HG03159 (cell line): ENCODE measurements around the gene ZNF692.
"Not testable (repeated sequence)": the region's sequence is repeated elsewhere in the genome, so short reads cannot be mapped to it uniquely, and the experiment has no call there.

Source experiments
- ATAC-seq: cut with Tn5 transposase; IDR thresholded peaks from one replicate; pipeline ENCODE4 v1.9.1; 2021; ENCODE audit warnings: mild to moderate bottlenecking, moderate library complexity; ENCODE audit not compliant: unreplicated experiment

The ZNF692 gene

DNA sequence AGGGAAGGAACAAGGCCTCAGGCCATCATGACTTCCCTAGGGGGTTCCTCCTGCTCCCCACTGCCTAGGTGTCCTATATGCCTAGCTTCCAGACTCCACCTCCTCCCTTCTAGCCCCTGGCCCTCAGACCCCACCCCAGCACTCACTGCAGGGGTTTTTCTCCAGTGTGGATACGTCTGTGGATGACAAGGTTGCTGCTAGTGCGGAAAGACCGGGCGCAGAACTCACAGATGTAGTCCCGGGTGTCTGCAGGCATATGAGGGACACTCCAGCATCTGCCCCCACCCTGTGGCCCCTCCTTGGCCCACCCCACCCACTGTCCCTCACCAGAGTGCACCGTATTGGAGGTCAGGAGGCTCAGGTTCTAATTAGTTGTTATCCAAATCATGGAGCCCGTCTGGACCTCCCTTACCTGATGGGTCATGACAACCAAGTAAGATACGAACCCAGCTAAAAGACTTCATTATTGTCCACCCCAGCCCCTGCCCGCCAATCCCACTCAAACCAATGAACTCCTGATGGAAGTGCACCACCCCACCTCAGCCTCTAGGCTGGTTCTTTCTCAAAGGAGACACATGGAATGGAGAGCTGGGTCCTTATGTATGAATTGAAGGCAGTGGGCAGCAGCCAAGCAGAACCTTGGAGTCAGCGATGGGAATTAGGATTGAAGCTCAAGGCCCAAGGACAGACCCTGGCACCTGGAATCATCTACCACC, 8.2 kb downstream of the ZNF692 start:
- no peak for ATAC-seq

- no peak for ATAC-seq
Measured at GRCh38 chr1:248850124-248850523, 8.8 kb downstream of the ZNF692 start.

DNA sequence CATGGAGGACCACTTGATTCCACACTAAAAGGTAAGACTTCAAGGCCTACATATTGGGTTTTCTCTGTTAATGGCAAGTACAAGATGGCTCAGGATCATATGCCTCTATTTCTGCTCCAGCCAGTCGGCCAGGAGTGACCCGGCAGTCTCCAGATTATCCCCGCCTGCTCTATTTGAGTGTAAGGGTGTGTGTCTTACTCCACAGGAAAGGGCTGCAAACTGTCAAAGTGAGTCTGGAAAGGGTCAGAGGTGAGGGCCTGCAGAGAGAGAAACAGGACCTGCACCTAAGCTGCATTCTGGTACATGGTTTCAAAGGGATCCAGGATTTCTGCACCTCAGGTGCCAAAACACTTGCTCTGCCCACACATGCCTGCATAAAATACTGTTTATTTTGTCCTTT, 9.2 kb downstream of the ZNF692 start:
- no peak for ATAC-seq

GRCh38 chr1:248849152-248849551, 9.7 kb downstream of the ZNF692 start:
- ATAC-seq = no peak

- ATAC-seq = no peak
Measured at GRCh38 chr1:248848602-248849001, 10.3 kb downstream of the ZNF692 start.

- no peak for ATAC-seq
Measured at GRCh38 chr1:248847956-248848561, 10.8 kb downstream of the ZNF692 start.

DNA sequence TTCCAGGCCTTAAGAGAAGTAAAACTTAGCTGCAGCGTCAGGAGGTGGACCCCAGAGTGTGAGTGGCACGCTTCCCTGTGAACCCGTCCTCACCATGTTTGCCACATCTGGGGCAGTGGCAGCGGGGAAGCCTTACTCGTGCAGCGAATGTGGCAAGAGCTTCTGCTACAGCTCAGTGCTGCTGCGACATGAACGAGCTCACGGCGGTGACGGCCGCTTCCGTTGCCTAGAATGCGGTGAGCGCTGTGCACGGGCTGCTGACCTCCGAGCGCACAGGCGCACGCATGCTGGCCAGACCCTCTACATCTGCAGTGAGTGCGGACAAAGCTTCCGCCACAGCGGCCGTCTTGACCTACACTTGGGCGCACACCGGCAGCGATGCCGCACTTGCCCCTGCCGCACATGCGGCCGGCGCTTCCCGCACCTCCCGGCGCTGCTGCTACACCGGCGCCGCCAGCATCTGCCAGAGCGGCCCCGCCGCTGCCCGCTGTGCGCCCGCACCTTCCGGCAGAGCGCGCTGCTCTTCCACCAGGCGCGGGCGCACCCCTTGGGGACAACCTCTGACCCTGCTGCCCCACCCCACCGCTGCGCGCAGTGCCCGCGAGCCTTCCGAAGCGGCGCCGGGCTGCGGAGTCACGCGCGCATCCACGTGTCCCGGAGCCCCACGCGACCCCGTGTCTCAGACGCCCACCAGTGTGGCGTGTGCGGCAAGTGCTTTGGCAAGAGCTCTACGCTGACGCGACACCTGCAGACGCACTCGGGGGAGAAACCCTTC, 11.5 kb downstream of the ZNF692 start:
- ATAC-seq = no peak

- no peak for ATAC-seq
Measured at GRCh38 chr1:248844526-248844925, 14.4 kb downstream of the ZNF692 start.

GRCh38 chr1:248843687-248844086, 15.2 kb downstream of the ZNF692 start:
- ATAC-seq = no peak

- ATAC-seq = no peak
Measured at GRCh38 chr1:248842781-248843331, 16.0 kb downstream of the ZNF692 start.

- ATAC-seq = no peak
Measured at GRCh38 chr1:248841702-248842395, 17.0 kb downstream of the ZNF692 start.

GRCh38 chr1:248840946-248841345, 17.9 kb downstream of the ZNF692 start:
- no peak for ATAC-seq

DNA sequence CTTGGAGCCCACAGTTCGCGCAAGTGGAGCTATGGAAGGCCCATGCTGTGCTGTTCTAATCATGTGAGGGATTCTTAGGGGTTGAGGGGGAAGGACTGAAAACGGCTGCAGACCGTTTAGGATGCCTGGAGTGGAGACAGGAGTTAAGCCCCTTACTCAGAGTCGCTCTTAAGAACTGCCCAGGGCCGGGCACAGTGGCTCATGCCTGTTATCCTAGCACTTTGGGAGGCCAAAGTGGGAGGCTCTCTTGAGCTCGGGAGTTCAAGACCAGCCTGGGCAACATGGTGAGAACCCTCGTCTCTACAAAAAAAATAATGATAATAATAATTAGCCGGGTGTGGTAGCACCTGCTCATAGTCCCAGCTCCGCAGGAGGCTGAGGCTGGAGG, 19.7 kb downstream of the ZNF692 start:
- no peak for ATAC-seq

DNA sequence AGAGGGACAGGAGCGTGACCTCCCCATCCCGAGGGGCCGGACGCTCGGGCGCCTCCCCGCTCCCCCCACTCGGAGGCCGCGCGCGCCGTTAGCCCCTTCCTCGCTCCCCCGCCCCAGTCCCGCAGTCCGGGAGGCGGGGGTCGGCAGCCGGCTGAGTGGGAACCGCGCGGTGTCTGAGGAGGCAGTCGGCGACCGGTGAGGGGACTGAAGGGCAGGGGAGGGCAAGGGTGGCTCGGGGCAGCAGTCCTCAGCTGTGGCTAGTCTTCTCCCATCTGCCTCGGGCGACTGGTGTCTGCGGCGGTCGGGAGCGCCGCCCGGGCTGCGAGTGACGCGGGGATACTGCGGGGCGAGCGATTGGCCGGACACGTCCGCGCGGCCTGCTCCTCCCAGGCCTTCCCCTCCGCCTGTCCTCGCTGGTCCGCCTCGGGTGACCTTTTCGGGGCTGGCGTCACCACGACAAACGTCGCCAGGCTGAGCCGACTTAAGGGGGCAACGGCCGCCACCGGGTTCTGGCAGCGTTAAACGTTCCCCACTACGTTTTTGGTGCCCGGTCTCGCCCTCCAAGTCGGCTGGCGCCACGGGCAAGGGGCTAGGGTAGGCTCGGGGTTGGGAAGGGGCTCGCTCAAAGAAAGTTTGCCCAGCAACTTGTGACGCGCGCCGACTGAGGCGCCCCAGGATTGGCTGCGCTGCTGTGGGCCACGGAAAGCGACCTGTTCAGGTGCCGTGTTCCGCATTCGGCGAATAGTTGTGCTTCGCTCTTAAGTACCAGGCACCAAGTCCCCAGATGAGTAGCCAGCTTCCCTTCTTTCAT, 20.3 kb downstream of the ZNF692 start:
- ATAC-seq = peak; percentile 66

DNA sequence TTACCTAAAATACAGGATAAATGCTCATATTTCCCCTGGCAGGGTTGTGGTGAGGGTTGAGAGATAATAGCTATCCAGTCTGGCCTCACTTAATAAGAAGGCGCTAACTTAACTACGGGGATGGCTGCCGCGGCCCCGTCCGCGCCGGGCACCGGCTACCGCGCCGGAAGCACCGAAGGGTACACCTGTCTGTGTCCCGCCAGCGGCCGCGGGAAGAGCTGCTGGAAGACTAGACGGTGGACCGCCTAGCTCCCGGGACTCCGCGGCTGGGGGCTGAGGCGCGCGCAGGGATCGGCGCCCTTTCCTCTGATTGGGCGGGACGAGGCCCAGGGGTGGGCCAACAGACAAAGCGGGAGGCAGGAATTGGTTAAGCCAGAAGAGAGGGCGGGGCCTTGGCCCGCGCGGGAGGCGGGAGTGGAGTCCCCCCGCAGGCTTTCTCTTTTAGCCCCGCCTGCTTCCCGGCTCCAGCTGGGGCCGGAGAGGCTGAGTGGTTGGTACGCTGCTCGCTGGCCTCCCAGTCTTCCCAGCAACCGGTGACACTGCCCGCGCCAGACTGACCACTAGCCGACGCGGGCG, 21.0 kb downstream of the ZNF692 start, which contains the start of gene ZNF672:
ZNF672 (plus strand) TSS at position 444 of the 576 bp plus-strand sequence. CDS start 9,051 bp downstream, outside the sequence.
- ATAC-seq = peak; percentile 84

- no peak for ATAC-seq
Measured at GRCh38 chr1:248837045-248837780, 21.7 kb downstream of the ZNF692 start.

DNA sequence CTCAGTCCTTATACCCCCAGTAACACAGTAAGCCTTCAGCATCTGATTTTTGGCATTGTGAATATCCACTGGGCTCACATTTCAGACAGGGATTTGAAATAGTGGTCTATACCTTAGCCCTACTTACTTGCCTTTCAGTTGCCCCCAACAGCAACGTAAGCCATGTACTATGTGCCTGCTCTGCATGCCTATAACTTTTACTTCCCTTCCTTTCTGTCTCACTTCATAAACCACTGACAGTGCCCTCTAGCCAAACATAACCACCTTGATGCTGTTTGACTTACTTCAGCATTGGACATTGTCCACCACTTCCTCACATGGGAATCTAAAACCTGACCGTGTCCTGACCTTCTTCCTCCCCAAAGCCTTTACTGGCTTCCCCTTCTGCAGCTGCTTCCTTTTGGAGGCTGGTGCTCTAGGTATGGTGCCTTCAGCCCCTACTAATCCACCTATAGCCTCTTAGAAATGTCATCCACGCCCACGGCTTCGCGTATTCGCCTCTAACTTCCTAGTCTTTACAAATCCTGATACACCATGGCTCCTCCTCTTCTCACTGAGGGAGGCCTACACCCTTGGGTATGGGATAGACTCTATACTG, 24.4 kb downstream of the ZNF692 start:
- ATAC-seq = no peak

- no peak for ATAC-seq
Measured at GRCh38 chr1:248831842-248832241, 27.0 kb downstream of the ZNF692 start.

GRCh38 chr1:248830718-248831017, 28.2 kb downstream of the ZNF692 start:
- not testable (repeated sequence) for ATAC-seq
